Central memory CD4-positive, alpha-beta T cell (primary cell): ENCODE measurements around the gene LYST.
"Not testable (repeated sequence)": the region's sequence is repeated elsewhere in the genome, so short reads cannot be mapped to it uniquely, and the experiment has no call there.

Experiments
- DNase-seq: peaks from one replicate; pipeline ENCODE4 v3.0.0; 2022

The LYST gene

DNA sequence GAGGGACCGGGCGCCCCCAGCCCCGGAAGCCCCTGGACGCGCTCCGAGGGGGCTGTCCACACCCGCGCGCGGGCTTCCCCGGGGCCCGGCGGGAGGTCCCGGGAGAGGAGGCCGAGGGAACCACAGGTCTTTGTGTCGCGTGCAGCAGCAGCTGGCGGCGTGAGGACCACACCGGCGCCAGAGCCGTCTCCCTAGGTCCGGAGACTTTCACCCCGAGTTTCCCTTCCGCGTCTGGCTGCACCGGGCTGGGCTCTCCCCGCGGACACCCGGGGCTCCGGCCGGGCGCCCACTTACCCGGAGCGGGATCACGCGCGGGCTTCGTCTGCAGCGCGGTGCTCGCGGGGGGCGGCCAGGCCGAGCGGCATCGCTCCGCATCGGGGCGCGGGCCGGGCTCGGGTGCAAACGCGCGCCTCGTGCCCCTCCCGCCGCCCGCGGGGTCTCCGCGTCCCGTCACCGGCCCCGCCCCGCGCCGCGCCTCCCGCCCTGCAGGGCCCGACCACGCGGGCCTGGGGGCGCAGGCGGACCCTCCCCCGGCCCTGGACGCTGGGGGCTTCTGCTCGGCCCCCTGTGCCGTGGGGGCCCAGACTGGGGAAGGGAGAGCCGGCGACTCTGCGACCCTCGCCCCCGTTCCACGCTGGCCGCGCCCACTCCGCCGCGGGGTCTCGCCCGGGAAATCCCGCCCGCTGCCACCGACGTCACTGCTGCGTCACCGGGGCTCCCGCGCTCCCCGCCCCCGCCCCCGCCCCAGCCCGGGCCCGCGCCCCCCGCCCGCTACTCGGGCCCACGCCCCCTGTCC lies 217.1 kb downstream of the LYST start, which contains the start of gene GNG4:
GNG4 (minus strand) TSS at position 417 of the 796 bp plus-strand sequence. CDS start 65,946 bp downstream, outside the sequence.
- DNase-seq = peak; percentile 27

DNA sequence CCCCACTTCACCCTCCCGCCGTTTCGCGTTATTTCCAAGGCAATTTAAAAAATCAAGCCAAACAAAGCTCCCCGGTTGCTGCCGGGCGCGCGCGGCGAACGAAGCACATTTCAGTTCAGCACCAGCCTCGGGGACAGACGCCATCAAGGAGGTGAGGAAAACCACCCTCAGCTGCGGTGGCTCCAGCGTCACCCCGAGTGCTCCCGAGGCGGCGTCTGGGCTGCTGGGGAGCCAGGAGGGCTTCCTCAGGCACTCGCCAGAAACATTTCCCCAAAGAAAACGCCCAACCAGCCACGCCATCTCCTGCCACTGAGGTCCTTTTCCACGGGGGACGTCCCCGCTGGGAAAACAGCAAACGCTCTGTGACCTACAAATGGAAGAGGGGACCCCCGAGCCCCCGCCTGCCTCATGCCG lies 217.7 kb downstream of the LYST start:
- peak; percentile 59 for DNase-seq

DNA sequence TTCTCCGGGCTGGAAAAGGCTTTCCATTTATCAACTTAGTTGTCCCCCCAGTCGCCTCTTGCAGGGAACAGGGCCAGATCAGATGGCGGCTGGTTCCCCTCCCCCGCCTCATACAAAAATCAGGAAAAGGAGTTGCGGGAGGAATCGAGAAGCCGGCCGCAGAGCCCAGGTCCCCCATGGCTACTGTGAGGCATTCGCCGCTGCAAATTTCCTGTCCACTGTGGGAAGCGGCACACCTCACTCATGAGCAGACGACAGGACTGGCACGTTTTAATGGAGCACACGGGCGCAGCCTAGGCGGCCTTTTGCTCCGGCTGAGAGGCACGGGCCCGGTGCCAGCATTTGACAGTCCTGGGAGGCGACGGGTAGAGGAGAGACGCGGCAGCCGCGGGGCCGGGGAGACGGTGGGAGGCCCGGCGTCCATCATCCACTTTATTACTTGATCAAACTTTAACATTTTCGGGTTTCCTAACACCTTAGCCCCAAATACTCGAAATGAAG lies 218.2 kb downstream of the LYST start:
- no peak for DNase-seq

DNA sequence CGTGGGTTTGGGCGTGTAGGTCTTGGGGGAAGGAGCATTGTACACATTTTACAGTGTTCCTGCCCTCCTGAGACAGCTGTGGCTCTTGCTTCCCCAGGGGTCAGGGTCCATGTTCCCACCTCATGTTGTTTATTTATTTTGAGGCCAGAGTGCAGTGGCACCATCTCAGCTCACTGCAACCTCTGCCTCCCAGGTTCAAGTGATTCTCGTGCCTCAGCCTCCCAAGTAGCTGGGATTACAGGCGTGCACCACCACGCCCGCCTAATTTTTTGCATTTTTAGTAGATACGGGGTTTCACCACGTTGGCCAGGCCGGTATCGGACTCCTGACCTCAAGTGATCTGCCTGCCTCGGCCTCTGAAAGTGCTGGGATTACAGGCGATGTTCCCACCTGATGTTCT lies 219.2 kb downstream of the LYST start:
- DNase-seq = not testable (repeated sequence)

DNA sequence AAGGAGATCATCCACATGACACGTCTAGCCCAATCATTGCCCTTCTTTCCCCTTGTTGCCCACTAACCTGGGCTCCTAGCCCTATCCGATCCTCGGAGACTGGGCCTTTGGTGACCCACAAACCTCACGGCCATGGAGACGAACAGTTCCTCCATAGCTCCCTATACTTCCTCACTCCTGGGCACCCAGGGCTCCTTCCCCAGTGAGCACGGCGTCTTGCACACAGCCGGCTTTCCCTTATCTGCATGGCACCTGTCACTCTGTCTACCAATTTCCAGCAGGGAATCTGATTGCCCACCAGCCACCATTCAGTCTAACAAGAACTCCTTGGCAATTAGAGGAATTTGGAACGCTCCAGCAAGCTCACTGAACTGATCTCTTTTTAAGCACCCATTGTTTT lies 220.2 kb downstream of the LYST start:
- no peak for DNase-seq

- DNase-seq = no peak
Observed at GRCh38 chr1:235644693-235645305, 221.9 kb downstream of the LYST start.

DNA sequence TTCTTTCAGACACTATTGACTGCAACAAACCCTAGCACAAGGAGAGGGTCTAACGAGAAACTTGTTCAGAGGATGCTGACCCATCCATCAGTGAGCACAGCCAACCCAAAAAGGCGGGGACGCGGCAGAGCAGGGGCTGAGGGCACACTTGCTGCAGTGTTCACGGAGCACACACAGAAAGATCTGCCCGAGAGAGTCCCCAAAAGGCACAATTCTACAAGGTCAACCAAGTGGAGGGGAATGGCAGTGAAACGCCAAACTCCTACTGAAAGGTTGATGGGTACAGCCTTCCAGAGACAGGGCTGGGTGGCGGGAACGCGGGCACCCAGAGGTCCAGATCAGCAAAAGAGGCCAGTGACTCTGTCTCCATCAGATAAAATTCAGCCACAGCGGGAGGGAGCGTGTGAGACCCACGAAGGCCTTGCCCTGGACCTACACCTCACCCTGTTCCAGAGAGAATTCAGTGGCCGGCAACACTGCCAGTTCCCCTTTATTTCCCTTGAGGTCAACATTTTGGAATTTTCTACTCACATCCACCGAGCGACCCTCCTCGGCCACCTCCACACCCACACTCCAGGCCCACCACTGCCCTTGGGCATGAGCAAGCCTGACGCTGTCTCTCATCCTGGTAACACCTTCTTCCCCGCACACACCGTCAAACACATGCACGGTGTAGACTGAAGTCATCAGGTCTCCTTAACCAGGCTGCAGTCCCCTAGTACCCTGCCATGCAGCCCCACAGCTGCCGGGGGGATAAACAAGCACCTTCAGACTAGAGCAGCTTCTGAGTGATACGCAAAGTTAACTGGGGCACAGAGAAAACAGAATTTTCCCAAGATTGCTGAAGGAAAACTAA lies 222.6 kb downstream of the LYST start:
- DNase-seq = no peak

DNA sequence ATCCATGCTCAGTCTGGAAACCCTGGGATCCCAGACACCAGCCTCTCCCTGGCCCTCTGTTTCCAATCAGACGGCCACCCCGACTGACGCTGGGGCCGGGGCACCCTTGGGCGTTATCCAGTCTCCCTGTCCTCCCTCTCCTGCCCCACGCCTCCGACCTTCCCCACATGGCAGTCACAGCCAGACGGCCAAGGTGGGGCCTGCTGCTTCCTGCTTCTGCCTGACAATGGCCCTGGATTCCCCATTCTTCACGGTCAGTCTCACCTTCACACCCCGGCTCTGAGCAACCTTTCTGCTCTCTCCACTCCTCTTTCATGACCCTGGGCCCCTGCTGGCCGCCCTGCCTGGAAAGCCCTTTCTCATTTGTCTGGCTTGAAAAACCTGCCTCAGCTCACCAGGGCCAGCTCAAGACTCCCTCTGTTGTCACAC lies 223.7 kb downstream of the LYST start:
- DNase-seq = no peak

DNA sequence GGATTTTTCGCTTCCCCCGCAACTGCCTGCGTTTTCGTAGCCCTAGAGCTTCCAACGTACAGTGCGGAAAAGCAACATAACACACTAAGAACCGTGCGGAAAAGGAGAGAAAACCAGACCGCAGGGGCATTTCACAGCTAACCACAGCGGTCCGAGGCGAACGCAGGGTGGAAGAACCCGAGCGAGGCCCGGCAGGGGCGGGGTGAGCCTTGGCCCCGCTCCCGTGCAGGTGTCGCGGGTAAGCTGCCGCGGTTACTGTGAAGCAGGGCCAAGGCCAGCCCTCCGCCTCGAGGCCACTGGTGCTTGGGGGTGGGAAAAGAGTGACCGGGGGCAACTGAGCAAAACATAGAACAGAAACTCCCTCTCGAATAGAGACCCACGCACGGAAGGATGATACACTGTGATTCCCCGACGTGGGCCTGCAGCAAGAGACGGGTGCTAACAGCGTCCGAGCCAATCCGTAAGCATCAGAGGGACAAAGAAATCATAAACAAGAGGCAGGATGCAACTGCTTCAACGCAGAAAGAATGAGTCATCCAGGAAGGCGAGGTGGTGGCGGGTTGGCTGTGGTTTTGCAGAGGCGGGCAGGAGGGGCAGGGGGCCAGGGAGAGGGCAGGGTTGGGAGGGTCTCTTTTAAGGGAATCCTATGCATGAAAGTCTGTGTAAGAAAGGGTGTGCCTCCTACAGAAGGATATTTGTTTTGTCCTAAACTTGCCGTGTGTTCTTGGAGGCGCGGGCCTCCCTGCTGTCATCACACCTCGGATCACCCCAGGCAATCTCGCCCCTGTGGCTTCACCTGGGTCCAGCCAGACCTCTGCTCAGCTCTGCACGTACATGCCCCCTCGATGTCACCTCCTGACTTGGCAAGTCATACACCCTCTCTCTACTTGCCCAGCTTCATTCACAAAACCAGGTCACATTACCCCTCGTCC lies 224.4 kb downstream of the LYST start:
- DNase-seq = peak; percentile 79

DNA sequence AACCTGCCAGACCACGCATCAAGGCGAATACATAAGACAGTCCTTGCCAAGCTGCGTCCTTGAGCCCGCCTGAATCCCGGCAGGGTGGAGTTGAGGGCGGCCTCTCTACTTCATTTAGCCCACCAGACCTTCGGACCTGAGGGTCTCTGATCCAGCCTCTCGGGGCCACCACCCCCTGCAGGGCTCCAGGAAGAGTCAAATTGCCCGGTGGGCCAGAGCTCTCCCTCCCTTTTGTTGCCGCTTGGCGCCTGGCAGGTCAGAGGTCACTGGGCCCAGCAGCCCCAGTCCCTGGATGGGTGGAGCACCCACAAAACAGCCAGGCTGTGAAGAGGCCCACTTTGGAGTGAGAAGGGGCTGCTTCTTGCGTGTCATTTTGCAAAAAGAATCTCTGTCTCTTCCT lies 226.1 kb downstream of the LYST start:
- no peak for DNase-seq

- no peak for DNase-seq
Observed at GRCh38 chr1:235639226-235640205, 227.2 kb downstream of the LYST start.

DNA sequence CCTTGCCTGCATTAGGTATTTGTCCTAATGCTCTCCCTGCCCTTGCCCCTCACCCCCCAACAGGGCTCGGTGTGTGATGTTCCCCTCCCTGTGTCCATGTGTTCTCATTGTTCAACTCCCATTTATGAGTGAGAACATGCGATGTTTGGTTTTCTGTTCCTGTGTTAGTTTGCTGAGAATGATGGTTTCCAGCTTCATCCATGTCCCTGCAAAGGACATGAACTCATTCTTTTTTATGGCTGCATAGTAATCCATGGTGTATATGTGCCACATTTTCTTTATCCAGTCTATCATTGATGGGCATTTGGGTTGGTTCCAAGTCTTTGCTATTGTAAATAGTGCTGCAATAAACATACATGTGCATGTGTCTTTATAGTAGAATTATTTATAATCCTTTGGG lies 228.1 kb downstream of the LYST start:
- not testable (repeated sequence) for DNase-seq

DNA sequence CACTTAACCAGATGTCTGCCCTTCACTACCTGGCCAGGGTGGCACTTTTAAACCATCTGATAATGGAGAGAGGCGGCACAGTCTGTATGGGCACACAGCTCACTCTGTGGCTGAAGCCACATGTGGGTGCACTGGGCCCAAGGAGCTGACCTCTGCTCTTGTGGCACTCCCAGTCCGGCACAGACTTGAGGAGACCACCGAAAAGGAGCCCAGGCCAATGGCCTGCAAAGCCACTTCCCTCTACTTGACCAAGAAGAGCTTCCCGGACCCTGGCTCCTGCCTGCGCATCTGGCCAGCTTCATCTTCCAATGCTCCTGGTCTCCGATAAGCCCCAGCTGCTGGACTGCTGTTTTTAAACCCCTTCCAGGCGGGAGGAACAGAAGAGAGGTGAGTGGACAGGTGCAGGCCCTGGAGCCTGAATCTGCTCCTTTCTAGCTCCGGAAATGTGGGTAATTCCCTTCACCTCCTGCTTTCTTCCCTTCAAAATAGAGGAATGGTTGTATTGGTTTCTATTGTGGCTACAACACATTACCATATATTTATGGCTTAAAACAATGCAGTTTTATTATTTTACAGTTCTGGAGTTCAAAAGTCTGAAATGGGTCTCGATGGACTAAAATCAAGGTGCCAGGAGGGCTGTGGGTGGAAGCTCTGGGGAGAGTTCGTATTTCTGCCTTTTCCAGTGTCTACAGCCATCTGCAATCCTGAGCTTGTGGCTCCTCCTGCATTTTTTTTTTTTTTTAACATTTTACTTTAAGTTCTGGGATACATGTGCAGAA lies 228.8 kb downstream of the LYST start:
- no peak for DNase-seq

- no peak for DNase-seq
Observed at GRCh38 chr1:235635938-235636662, 230.6 kb downstream of the LYST start.

DNA sequence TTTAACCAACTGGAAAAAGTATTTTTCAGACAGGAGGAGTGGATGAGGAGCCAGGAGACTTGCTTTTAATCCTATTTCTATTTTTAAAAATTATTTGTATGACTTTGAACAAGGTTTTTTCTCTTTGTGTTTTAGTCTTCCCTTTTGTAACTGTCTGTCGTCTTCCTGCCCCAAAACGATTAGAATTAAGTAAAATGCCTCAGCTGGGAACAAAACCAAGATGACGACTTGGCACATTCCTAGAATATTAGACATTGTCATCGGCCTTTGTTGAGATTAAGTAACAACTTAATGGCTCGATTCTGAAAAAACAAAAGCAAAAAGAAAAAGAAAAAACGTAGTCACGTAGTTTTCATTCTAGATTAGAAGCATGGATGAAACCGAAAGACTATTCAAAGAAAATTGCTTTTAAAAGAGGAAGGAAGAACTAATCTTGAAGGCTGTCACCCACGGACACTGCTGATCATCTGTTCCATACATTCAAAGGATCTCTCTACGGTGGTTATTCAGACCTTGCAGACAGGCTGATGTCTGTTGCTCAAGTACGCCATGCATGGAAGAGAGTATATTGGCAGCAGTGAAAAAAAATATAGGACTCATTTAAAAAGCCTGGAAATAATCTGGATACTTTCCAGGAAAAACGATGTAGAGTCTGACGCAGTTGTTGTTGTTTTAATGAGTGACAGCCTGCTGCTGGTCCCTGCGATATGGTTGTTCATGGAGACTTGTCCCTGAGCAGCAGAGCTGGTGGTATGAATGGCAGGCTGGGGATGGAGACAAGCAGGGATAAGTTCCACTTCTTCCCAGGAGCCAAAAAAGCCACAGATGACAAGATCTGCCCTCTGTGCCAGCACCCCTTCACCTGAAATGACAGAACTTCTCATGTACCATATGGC lies 234.0 kb downstream of the LYST start:
- DNase-seq = no peak

DNA sequence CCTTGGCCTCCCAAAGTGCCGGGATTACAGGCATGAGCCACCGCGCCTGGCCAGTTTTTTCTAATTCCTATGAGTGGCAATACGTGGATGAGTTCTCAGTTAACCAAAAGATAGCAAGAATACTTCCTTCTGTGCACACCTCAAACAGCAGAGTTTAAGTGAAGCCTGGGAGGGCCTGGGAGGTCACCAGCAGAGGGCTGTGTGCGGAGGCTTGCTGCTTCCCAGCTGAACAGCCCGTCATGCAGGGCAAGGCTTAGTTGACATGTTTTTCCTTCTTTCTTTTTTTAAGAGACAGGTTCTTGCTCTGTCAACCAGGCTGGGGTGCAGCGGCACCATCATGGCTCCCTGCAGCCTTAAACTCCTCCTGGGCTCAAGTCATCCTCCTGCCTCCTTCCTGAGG lies 234.9 kb downstream of the LYST start:
- DNase-seq = no peak

GRCh38 chr1:235628316-235629005 lies 238.2 kb downstream of the LYST start:
- no peak for DNase-seq
